WERI-Rb-1 (cell line): ENCODE results near the gene RETREG3.
"Not testable (repeated sequence)": the region's sequence is repeated elsewhere in the genome, so short reads cannot be mapped to it uniquely, and the experiment has no call there.

Experiments
- DNase-seq: peaks from one replicate; pipeline ENCODE4 v3.0.0-alpha.2; 2020
- H3K27ac ChIP-seq: fragments of 250-450 bp; sonication (Bioruptor Pico); 2 replicates; pipeline ENCODE4 v1.5.1; 2020; ENCODE audit warnings: mild to moderate bottlenecking, moderate library complexity
- H3K27me3 ChIP-seq: fragments of 250-450 bp; sonication (Bioruptor Pico); 2 replicates; pipeline ENCODE4 v1.5.1; 2021; ENCODE audit warnings: mild to moderate bottlenecking, low read depth, moderate library complexity; ENCODE audit not compliant: insufficient read depth, severe bottlenecking
- H3K36me3 ChIP-seq: fragments of 250-450 bp; sonication (Bioruptor Pico); 2 replicates; pipeline ENCODE4 v1.5.1; 2020; ENCODE audit warnings: mild to moderate bottlenecking, moderate library complexity
- H3K4me3 ChIP-seq: 2 replicates; pipeline ENCODE4 v1.5.1; 2011; ENCODE audit warnings: low read depth, mild to moderate bottlenecking, control low read depth, low read length
- H3K9me3 ChIP-seq: fragments of 250-450 bp; sonication (Bioruptor Pico); 2 replicates; pipeline ENCODE4 v1.5.1; 2021; ENCODE audit warnings: mild to moderate bottlenecking, moderate library complexity; ENCODE audit not compliant: severe bottlenecking
- CTCF ChIP-seq: IDR thresholded peaks from 2 replicates; pipeline ENCODE4 v1.5.1; 2011; ENCODE audit warnings: low read depth, mild to moderate bottlenecking, control low read depth, inconsistent platforms, low read length

The RETREG3 gene

GRCh38 chr17:42548993-42549755, 60.0 kb downstream of the RETREG3 start:
- H3K9me3 ChIP-seq, result no peaks in the 10 kb centered on the region
- DNase-seq, result no peak
- no peak overlapping the region for H3K27ac ChIP-seq
- TF ChIP-seq CTCF, result no peak
- H3K36me3 ChIP-seq, result peaks cover 25% of the 10 kb centered on the region
- H3K4me3 ChIP-seq, result no peak overlapping the region
- H3K27me3 ChIP-seq, result no peaks in the 10 kb centered on the region

GRCh38 chr17:42548070-42548837, 60.9 kb downstream of the RETREG3 start:
- Histone ChIP-seq H3K27ac (no peak overlapping the region), H3K9me3 (no peaks in the 10 kb centered on the region), H3K27me3 (no peaks in the 10 kb centered on the region), H3K4me3 (no peak overlapping the region), H3K36me3 (peaks cover 27% of the 10 kb centered on the region)
- no peak for DNase-seq
- TF ChIP-seq CTCF, result no peak

GRCh38 chr17:42547698-42548069, 61.5 kb downstream of the RETREG3 start:
- no peak for TF ChIP-seq CTCF
- no peaks in the 10 kb centered on the region for H3K27me3 ChIP-seq
- no peak overlapping the region for H3K27ac ChIP-seq
- peaks cover 31% of the 10 kb centered on the region for H3K36me3 ChIP-seq
- no peaks in the 10 kb centered on the region for H3K9me3 ChIP-seq
- no peak overlapping the region for H3K4me3 ChIP-seq
- DNase-seq, result no peak

GRCh38 chr17:42547001-42547461, 62.1 kb downstream of the RETREG3 start:
- no peak for DNase-seq
- Histone ChIP-seq H3K27me3 (no peaks in the 10 kb centered on the region), H3K9me3 (no peaks in the 10 kb centered on the region), H3K4me3 (no peak overlapping the region), H3K36me3 (peaks cover 37% of the 10 kb centered on the region), H3K27ac (no peak overlapping the region)
- TF ChIP-seq CTCF, result no peak

GRCh38 chr17:42545755-42546505, 63.2 kb downstream of the RETREG3 start:
- peaks cover 43% of the 10 kb centered on the region for H3K36me3 ChIP-seq
- not testable (repeated sequence) for H3K4me3 ChIP-seq, H3K27ac ChIP-seq, H3K9me3 ChIP-seq, DNase-seq, H3K27me3 ChIP-seq

GRCh38 chr17:42544874-42545283, 64.3 kb downstream of the RETREG3 start:
- Histone ChIP-seq H3K27me3 (no peaks in the 10 kb centered on the region), H3K4me3 (no peak overlapping the region), H3K27ac (no peak overlapping the region), H3K36me3 (peaks cover 47% of the 10 kb centered on the region), H3K9me3 (no peaks in the 10 kb centered on the region)
- DNase-seq, result no peak
- TF ChIP-seq CTCF, result no peak
